Measurements from ENCODE around the gene TRIM6.

- no peak for TF ChIP-seq CTCF (conservative IDR thresholded peaks at IDR 0.05; ENCODE audit: low read length)
- TF ChIP-seq EZH2phosphoT487 (IDR thresholded peaks at IDR 0.05; ENCODE audit: borderline replicate concordance, low read depth, low read length) = no peak
Measured at GRCh38 chr11:5596607-5597201, at the start of gene TRIM6.
